ENCODE data around the gene EMSY. TPM values are rescaled to one million over a fixed set of nuclear protein-coding genes. Genes with fewer than 3 reads are reported as not detected.

The EMSY gene
- total and polyA plus RNA-seq, 4 donors: 3.6 to 35.0 (median 17.8) TPM

DNA sequence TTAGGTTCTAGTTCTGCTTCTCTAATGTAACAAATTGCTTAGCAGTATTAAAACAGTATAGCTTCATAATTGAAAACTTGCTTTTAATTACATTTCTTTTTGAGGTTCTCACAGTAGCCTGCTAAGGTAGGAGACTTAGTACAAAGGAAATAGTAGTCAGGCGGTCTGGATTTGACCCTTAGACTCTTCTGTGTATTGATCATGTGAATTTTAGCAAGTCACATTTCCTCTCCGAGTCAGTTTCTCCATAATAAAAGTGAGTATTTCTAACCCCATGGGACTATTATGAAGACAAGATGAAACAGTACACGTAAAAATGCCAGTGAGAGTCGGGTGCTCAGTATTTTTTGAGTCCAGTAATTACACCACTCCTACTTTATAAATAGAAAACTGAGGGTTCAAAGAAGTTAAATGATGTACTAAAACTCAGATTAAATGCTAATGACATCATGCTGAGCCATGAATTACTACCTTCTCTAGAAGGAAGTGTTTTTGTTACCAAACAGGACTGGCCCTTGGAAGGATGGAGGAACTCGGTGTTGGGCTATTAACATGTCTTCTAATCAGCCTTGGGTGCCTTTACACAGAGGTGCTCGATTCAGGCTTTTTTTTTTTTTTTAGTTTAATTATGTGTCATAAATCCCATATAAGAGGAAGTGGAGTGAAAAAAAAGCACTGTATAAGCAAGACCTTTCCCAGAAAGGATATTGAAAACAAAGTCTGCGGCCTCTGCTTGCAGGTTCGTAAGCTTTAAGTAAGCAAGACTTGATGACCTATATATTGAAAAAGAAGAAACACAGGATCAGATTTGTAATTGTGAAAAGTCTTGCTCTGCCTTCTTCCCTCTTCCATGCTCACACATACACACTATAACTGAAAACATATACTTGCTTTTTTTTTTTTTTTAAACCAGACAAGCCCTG lies 109.0 kb downstream of the EMSY start:
- no peaks in the 10 kb centered on the region for H3K27me3 ChIP-seq (ENCODE audit: control insufficient read depth in 1 of 2, insufficient read depth in 2 of 2, low read length in 1 of 2)
- peak; percentile 22 for ATAC-seq (ENCODE audit: low FRiP score)
- peaks cover 0 to 4% of the 10 kb centered on the region in 2 donors for H3K36me3 ChIP-seq (ENCODE audit: control insufficient read depth in 1 of 2, insufficient read depth in 2 of 2, low read length in 1 of 2)
- no peak for DNase-seq
- no peak overlapping the region for H3K4me3 ChIP-seq (ENCODE audit: low read length in 2 of 2)
- WGBS, 2 donors: 55 to 56% methylated on average over 8 of the region's 8 CpGs
- H3K4me1 ChIP-seq (ENCODE audit: control insufficient read depth in 1 of 2, insufficient read depth in 2 of 2, low read length in 2 of 2): no peaks in the 10 kb centered on the region
- intact Hi-C loops (cut with DNase I): no loop called here
- no peak overlapping the region for H3K27ac ChIP-seq (ENCODE audit: low read depth in 1 of 2, low read length in 2 of 2)
- H3K9me3 ChIP-seq (ENCODE audit: control insufficient read depth, low read length): no peaks in the 10 kb centered on the region

DNA sequence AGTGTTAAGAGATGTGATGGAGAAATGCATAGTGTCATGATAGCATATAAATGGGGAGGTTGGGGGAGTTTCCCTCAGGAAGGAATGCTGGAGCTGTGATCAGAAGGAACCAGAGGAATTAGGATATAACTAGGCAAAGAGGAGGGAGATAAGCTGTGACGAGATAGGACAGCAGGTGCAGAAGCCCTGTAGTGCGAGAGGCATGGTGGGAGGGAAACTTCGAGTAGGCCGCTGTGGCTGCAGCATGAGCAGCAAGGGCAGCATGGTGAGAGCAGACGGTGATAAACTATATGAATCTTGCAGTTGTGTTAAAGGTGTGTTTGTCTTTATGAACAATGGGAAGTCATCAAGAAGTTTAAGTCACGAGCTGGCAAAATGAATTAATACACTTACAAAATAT lies 109.9 kb downstream of the EMSY start:
- DNase-seq: no peak
- H3K27ac ChIP-seq (ENCODE audit: low read depth in 1 of 2, low read length in 2 of 2): no peak overlapping the region
- H3K36me3 ChIP-seq (ENCODE audit: control insufficient read depth in 1 of 2, insufficient read depth in 2 of 2, low read length in 1 of 2): peaks cover 0 to 3% of the 10 kb centered on the region in 2 donors
- H3K4me3 ChIP-seq (ENCODE audit: low read length in 2 of 2): no peak overlapping the region
- ATAC-seq (ENCODE audit: low FRiP score): no peak
- WGBS, 2 donors: 91 to 94% methylated on average over 6 of the region's 6 CpGs
- H3K27me3 ChIP-seq (ENCODE audit: control insufficient read depth in 1 of 2, insufficient read depth in 2 of 2, low read length in 1 of 2): no peaks in the 10 kb centered on the region
- intact Hi-C loops (cut with DNase I): no loop called here
- H3K4me1 ChIP-seq (ENCODE audit: control insufficient read depth in 1 of 2, insufficient read depth in 2 of 2, low read length in 2 of 2): no peaks in the 10 kb centered on the region
- H3K9me3 ChIP-seq (ENCODE audit: control insufficient read depth, low read length): no peaks in the 10 kb centered on the region

DNA sequence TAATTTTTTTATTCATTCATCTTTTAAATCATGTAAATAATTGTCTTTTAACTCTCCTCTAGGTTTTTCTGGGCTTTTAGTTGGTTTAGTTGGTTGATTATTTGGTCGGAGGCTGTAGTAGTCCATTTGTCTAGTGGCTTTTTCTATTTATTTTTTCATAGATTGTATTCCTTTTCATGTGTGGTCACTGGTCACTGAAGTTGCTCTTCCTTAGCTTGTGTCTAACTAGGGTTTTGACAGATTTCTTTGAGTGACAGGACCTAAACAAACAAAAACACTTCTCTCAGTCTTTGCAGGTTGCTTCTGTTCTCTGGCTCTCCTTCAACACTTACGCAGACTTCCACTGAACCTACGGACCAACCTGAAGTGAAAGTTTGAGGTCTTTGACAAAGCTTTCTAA lies 112.6 kb downstream of the EMSY start:
- ATAC-seq (ENCODE audit: low FRiP score) (no peak), DNase-seq (no peak)
- intact Hi-C loops (cut with DNase I): no loop called here
- 95 to 97% methylated on average over 3 of the region's 3 CpGs for WGBS, 2 donors
- Histone ChIP-seq H3K27me3 (ENCODE audit: control insufficient read depth in 1 of 2, insufficient read depth in 2 of 2, low read length in 1 of 2) (no peaks in the 10 kb centered on the region), H3K27ac (ENCODE audit: low read depth in 1 of 2, low read length in 2 of 2) (no peak overlapping the region), H3K4me1 (ENCODE audit: control insufficient read depth in 1 of 2, insufficient read depth in 2 of 2, low read length in 2 of 2) (no peaks in the 10 kb centered on the region), H3K4me3 (ENCODE audit: low read length in 2 of 2) (no peak overlapping the region), H3K36me3 (ENCODE audit: control insufficient read depth in 1 of 2, insufficient read depth in 2 of 2, low read length in 1 of 2) (no peaks in the 10 kb centered on the region), H3K9me3 (ENCODE audit: control insufficient read depth, low read length) (no peaks in the 10 kb centered on the region)

DNA sequence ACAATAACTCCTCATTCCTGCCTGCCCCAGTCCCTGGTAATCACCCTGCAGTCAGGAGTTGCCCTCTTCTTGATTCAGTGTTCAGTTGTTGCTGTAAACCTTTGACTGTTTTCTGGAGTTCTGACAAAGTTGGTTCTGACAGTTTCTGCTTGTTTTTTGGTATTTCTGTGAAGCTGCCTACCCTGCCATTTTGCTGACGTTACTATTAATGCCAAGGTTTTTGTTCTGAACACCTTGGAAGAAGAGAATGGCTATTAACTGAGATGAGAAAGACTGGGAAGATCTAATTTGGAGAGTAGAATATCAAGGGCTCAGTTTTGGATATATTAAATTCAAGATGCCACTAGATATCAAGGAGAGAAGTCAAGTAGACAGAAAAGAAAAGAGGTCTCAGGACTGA lies 113.7 kb downstream of the EMSY start:
- no peaks in the 10 kb centered on the region for H3K9me3 ChIP-seq (ENCODE audit: control insufficient read depth, low read length)
- no peak overlapping the region for H3K27ac ChIP-seq (ENCODE audit: low read depth in 1 of 2, low read length in 2 of 2)
- H3K4me1 ChIP-seq (ENCODE audit: control insufficient read depth in 1 of 2, insufficient read depth in 2 of 2, low read length in 2 of 2): no peaks in the 10 kb centered on the region
- DNase-seq (no peak), ATAC-seq (ENCODE audit: low FRiP score) (no peak)
- H3K36me3 ChIP-seq (ENCODE audit: control insufficient read depth in 1 of 2, insufficient read depth in 2 of 2, low read length in 1 of 2): no peaks in the 10 kb centered on the region
- intact Hi-C loops (cut with DNase I): no loop called here
- no peaks in the 10 kb centered on the region for H3K27me3 ChIP-seq (ENCODE audit: control insufficient read depth in 1 of 2, insufficient read depth in 2 of 2, low read length in 1 of 2)
- 80% methylated on average over 1 of the region's 1 CpG for WGBS, 2 donors
- no peak overlapping the region for H3K4me3 ChIP-seq (ENCODE audit: low read length in 2 of 2)

DNA sequence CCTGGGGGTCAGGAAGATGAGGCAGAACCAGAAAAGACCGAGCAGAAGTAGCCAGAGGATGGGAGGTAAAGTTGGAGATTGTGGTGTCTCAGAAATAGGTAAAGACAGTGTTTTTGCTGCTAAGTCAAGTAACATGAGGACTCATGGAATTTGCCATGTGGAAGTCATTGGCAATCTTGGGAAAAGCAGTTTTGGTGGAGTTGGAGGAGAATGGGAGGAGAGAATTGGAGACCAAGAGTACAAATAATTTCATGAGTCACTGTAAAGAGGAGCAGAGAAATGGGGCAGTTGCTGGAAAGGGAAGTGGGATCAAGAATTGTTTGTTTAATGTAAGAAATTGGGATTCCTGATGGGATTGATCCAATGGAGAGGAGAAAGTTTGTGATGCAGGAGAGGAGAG lies 114.1 kb downstream of the EMSY start:
- Histone ChIP-seq H3K4me1 (ENCODE audit: control insufficient read depth in 1 of 2, insufficient read depth in 2 of 2, low read length in 2 of 2) (no peaks in the 10 kb centered on the region), H3K4me3 (ENCODE audit: low read length in 2 of 2) (no peak overlapping the region), H3K27me3 (ENCODE audit: control insufficient read depth in 1 of 2, insufficient read depth in 2 of 2, low read length in 1 of 2) (no peaks in the 10 kb centered on the region), H3K36me3 (ENCODE audit: control insufficient read depth in 1 of 2, insufficient read depth in 2 of 2, low read length in 1 of 2) (no peaks in the 10 kb centered on the region), H3K9me3 (ENCODE audit: control insufficient read depth, low read length) (no peaks in the 10 kb centered on the region), H3K27ac (ENCODE audit: low read depth in 1 of 2, low read length in 2 of 2) (no peak overlapping the region)
- ATAC-seq (ENCODE audit: low FRiP score) (no peak), DNase-seq (no peak)
- intact Hi-C loops (cut with DNase I): no loop called here
- 98 to 100% methylated on average over 1 of the region's 1 CpG for WGBS, 2 donors

DNA sequence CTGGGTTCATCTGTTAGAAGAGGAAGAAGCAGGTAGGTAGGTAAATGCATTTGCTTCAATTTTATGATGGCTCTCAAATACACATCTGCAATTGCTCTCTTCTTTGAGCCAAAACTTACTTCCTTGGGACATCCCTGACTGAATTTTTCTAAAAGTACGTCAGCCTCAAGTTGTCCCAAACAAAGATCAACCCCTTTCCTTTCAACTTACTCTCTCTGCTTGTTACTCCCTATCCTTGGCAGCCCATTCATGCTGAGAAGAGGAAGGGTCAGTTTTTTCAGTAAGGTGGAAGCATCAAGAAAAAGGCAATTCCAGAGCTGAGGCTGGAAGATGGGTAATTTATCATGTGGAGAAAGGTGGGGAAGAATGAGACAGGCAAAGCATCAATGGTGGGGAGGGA lies 114.5 kb downstream of the EMSY start:
- DNase-seq (no peak), ATAC-seq (ENCODE audit: low FRiP score) (no peak)
- intact Hi-C loops (cut with DNase I): no loop called here
- Histone ChIP-seq H3K36me3 (ENCODE audit: control insufficient read depth in 1 of 2, insufficient read depth in 2 of 2, low read length in 1 of 2) (no peaks in the 10 kb centered on the region), H3K27me3 (ENCODE audit: control insufficient read depth in 1 of 2, insufficient read depth in 2 of 2, low read length in 1 of 2) (no peaks in the 10 kb centered on the region), H3K27ac (ENCODE audit: low read depth in 1 of 2, low read length in 2 of 2) (no peak overlapping the region), H3K4me3 (ENCODE audit: low read length in 2 of 2) (no peak overlapping the region), H3K4me1 (ENCODE audit: control insufficient read depth in 1 of 2, insufficient read depth in 2 of 2, low read length in 2 of 2) (no peaks in the 10 kb centered on the region), H3K9me3 (ENCODE audit: control insufficient read depth, low read length) (no peaks in the 10 kb centered on the region)
- 88% methylated on average over 1 of the region's 1 CpG for WGBS, 2 donors

DNA sequence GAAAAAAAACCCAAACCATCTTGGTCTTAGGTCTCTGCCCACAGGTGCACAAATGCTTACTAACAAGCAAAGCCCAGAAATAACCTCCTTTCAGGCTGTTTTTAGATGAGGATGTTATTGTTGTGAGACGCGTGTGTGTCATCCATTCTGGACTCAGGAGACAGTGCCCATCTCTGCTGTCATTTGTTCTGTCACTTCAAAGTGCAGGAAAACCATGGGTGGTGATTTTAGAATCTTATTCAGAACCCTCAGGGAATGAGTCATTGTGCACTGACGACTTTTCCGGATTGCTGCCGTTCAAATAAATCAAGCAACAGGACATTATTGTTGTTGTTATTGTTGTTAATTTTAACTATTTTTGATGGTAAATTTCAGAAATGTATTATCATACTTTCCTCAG lies 115.4 kb downstream of the EMSY start:
- 78 to 80% methylated on average over 5 of the region's 5 CpGs for WGBS, 2 donors
- no peaks in the 10 kb centered on the region for H3K4me1 ChIP-seq (ENCODE audit: control insufficient read depth in 1 of 2, insufficient read depth in 2 of 2, low read length in 2 of 2)
- ATAC-seq (ENCODE audit: low FRiP score) (no peak), DNase-seq (no peak)
- H3K9me3 ChIP-seq (ENCODE audit: control insufficient read depth, low read length): no peaks in the 10 kb centered on the region
- intact Hi-C loops (cut with DNase I): no loop called here
- no peak overlapping the region for H3K4me3 ChIP-seq (ENCODE audit: low read length in 2 of 2)
- no peak overlapping the region for H3K27ac ChIP-seq (ENCODE audit: low read depth in 1 of 2, low read length in 2 of 2)
- H3K27me3 ChIP-seq (ENCODE audit: control insufficient read depth in 1 of 2, insufficient read depth in 2 of 2, low read length in 1 of 2): no peaks in the 10 kb centered on the region
- H3K36me3 ChIP-seq (ENCODE audit: control insufficient read depth in 1 of 2, insufficient read depth in 2 of 2, low read length in 1 of 2): no peaks in the 10 kb centered on the region

DNA sequence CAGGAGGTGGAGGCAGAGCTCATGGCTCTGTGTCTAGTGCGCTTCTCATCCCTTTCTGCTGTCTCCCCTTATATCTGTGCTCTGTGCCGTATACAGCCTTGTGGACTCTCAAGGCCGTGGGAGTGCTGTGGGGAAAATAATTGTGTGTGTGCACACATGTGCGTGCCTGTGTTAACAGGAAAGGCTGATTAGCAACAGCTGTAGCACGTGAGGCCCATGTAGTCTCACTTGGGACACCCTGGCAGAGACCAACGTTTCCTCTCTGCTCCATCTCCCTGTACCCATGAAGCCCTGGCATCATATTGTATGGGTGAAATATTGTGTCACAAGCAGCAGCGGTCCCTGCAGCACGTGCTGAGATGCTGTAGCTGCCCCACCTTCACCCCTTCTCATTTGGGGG lies 116.4 kb downstream of the EMSY start:
- no peaks in the 10 kb centered on the region for H3K9me3 ChIP-seq (ENCODE audit: control insufficient read depth, low read length)
- intact Hi-C loops (cut with DNase I): no loop called here
- ATAC-seq (ENCODE audit: low FRiP score): no peak

DNA sequence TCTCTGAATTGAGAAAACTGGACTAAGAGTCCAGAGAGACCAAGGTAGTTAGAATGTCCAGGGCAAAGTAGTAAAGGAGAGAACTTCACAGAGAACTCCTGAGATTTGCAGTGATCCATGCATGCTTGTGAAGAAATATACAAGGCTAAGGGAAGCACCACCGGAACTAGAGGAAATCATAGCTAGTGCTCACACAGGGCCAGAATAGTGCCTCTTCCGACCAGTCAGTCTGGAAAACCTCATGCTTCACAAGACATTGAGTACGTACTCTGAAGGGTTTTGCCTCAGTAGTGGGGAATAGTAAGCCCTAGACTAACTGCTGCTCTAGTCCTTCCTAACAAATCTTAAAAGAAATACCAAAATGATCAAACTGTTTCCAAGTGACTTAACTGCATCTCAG lies 117.7 kb downstream of the EMSY start:
- H3K27ac ChIP-seq (ENCODE audit: low read depth in 1 of 2, low read length in 2 of 2): no peak overlapping the region
- H3K36me3 ChIP-seq (ENCODE audit: control insufficient read depth in 1 of 2, insufficient read depth in 2 of 2, low read length in 1 of 2): no peaks in the 10 kb centered on the region
- H3K4me1 ChIP-seq (ENCODE audit: control insufficient read depth in 1 of 2, insufficient read depth in 2 of 2, low read length in 2 of 2): no peaks in the 10 kb centered on the region
- H3K27me3 ChIP-seq (ENCODE audit: control insufficient read depth in 1 of 2, insufficient read depth in 2 of 2, low read length in 1 of 2): no peaks in the 10 kb centered on the region
- intact Hi-C loops (cut with DNase I): no loop called here
- H3K9me3 ChIP-seq (ENCODE audit: control insufficient read depth, low read length): no peaks in the 10 kb centered on the region
- H3K4me3 ChIP-seq (ENCODE audit: low read length in 2 of 2): no peak overlapping the region
- WGBS, 2 donors: 88 to 94% methylated on average over 3 of the region's 3 CpGs
- ATAC-seq (ENCODE audit: low FRiP score) (no peak), DNase-seq (no peak)

More for the DNA sequence above, 116.4 kb downstream of the EMSY start:
- Histone ChIP-seq H3K4me1 (ENCODE audit: control insufficient read depth in 1 of 2, insufficient read depth in 2 of 2, low read length in 2 of 2) (no peaks in the 10 kb centered on the region), H3K27me3 (ENCODE audit: control insufficient read depth in 1 of 2, insufficient read depth in 2 of 2, low read length in 1 of 2) (no peaks in the 10 kb centered on the region), H3K36me3 (ENCODE audit: control insufficient read depth in 1 of 2, insufficient read depth in 2 of 2, low read length in 1 of 2) (no peaks in the 10 kb centered on the region), H3K27ac (ENCODE audit: low read depth in 1 of 2, low read length in 2 of 2) (no peak overlapping the region), H3K4me3 (ENCODE audit: low read length in 2 of 2) (no peak overlapping the region)
- 59 to 67% methylated on average over 8 of the region's 8 CpGs for WGBS, 2 donors
- no peak for DNase-seq
